Mesenchymal stem cell (in vitro differentiated cells and primary cell): ENCODE results near the gene ZFP92.

Source experiments
- DNase-seq: peaks from one replicate; pipeline ENCODE4 v3.0.0-alpha.2; 2013
- H2AFZ ChIP-seq: one replicate; pipeline ENCODE4 v1.6.1; 2013; ENCODE audit warnings: low read depth, mild to moderate bottlenecking, control low read depth, inconsistent platforms, low read length, moderate library complexity
- H2AK5ac ChIP-seq: 2 replicates; pipeline ENCODE4 v1.6.1; 2013; ENCODE audit warnings: low read length, moderate library complexity, mild to moderate bottlenecking, inconsistent platforms; ENCODE audit not compliant: severe bottlenecking
- H2BK120ac ChIP-seq: one replicate; pipeline ENCODE4 v1.6.1; 2013; ENCODE audit warnings: low read depth, mild to moderate bottlenecking, inconsistent platforms, low read length, moderate library complexity
- H2BK12ac ChIP-seq, 2 experiments: one replicate each; pipeline ENCODE4 v1.6.1; 2013; ENCODE audit warnings: inconsistent platforms in 2 of 2, low read length in 2 of 2, mild to moderate bottlenecking in 2 of 2, moderate library complexity in 2 of 2, control low read depth in 1 of 2
- H2BK15ac ChIP-seq: one replicate; pipeline ENCODE4 v1.6.1; 2013; ENCODE audit warnings: mild to moderate bottlenecking, low read depth, inconsistent platforms; ENCODE audit not compliant: poor library complexity, severe bottlenecking
- H2BK5ac ChIP-seq: 2 replicates; pipeline ENCODE4 v1.6.1; 2013; ENCODE audit warnings: low read depth, mild to moderate bottlenecking, low read length, control low read depth, inconsistent platforms; ENCODE audit not compliant: poor library complexity, severe bottlenecking
- H3K14ac ChIP-seq, 2 experiments: one replicate each; pipeline ENCODE4 v1.6.1; 2013; ENCODE audit warnings: inconsistent platforms in 2 of 2, low read length in 2 of 2, control low read depth in 1 of 2, mild to moderate bottlenecking in 1 of 2, moderate library complexity in 1 of 2
- H3K18ac ChIP-seq, 2 experiments: one replicate each; pipeline ENCODE4 v1.6.1; 2013; ENCODE audit warnings: inconsistent platforms in 2 of 2, low read length in 2 of 2, control low read depth in 1 of 2, low read depth in 1 of 2, mild to moderate bottlenecking in 1 of 2
- H3K23ac ChIP-seq, 2 experiments: one replicate each; pipeline ENCODE4 v1.6.1; 2013; ENCODE audit warnings: inconsistent platforms in 2 of 2, low read length in 2 of 2, mild to moderate bottlenecking in 2 of 2, moderate library complexity in 2 of 2, control low read depth in 1 of 2
- H3K27ac ChIP-seq: 2 replicates; pipeline ENCODE4 v1.5.1; 2013; ENCODE audit warnings: mild to moderate bottlenecking, moderate library complexity, low read length, control low read depth, inconsistent platforms; ENCODE audit not compliant: poor library complexity, severe bottlenecking
- H3K27me3 ChIP-seq, 2 experiments: 2 replicates each; pipeline versions ENCODE4 v1.6.1 to v1.7.0; 2013; ENCODE audit warnings: low read length in 2 of 2, mild to moderate bottlenecking in 2 of 2, moderate library complexity in 2 of 2, control low read depth in 1 of 2, inconsistent platforms in 1 of 2; ENCODE audit not compliant: control insufficient read depth in 1 of 2, insufficient read depth in 1 of 2
- H3K36me3 ChIP-seq, 2 experiments: 2 replicates each; pipeline versions ENCODE4 v1.6.1 to v1.7.0; 2013; ENCODE audit warnings: low read length in 2 of 2, control low read depth in 1 of 2, inconsistent platforms in 1 of 2, low read depth in 1 of 2, mild to moderate bottlenecking in 1 of 2; ENCODE audit not compliant: insufficient read depth in 2 of 2, control insufficient read depth in 1 of 2
- H3K4ac ChIP-seq, 2 experiments: one replicate each; pipeline ENCODE4 v1.6.1; 2013; ENCODE audit warnings: inconsistent platforms in 2 of 2, low read length in 2 of 2, mild to moderate bottlenecking in 2 of 2, moderate library complexity in 2 of 2, control low read depth in 1 of 2, low read depth in 1 of 2
- H3K4me1 ChIP-seq: 2 replicates; pipeline ENCODE4 v1.6.1; 2013; ENCODE audit warnings: low read depth, low read length, control low read depth; ENCODE audit not compliant: control insufficient read depth, insufficient read depth
- H3K4me2 ChIP-seq: 2 replicates; pipeline ENCODE4 v1.6.1; 2013; ENCODE audit warnings: low read length, mild to moderate bottlenecking, inconsistent platforms; ENCODE audit not compliant: poor library complexity, severe bottlenecking
- H3K4me3 ChIP-seq, 2 experiments: 2 replicates each; pipeline versions ENCODE4 v1.5.1 to v1.7.0; 2013; ENCODE audit warnings: low read length in 2 of 2, mild to moderate bottlenecking in 2 of 2, control low read depth in 1 of 2, low read depth in 1 of 2; ENCODE audit not compliant: insufficient read depth in 1 of 2
- H3K79me1 ChIP-seq: replicated peaks from 2 replicates; pipeline ENCODE4 v1.6.1; 2013; ENCODE audit warnings: mild to moderate bottlenecking, control low read depth, low read length, inconsistent platforms; ENCODE audit not compliant: poor library complexity, severe bottlenecking
- H3K9ac ChIP-seq: 2 replicates; pipeline ENCODE4 v1.7.0; 2013; ENCODE audit warnings: mild to moderate bottlenecking, low read length, moderate library complexity
- H3K9me3 ChIP-seq: 2 replicates; pipeline ENCODE4 v1.7.0; 2013; ENCODE audit warnings: mild to moderate bottlenecking, low read length; ENCODE audit not compliant: control insufficient read depth
- H4K8ac ChIP-seq: one replicate; pipeline ENCODE4 v1.6.1; 2013; ENCODE audit warnings: inconsistent platforms, mild to moderate bottlenecking, low read length, moderate library complexity
- H4K91ac ChIP-seq: one replicate; pipeline ENCODE4 v1.6.1; 2013; ENCODE audit warnings: mild to moderate bottlenecking, low read length, inconsistent platforms
- WGBS: methylation state at CpG from one replicate; pipeline ENCODE4 v1.1.7; 2013; ENCODE audit warnings: mixed read lengths; 5-methylcytosine and 5-hydroxymethylcytosine counted together

Gene ZFP92

GRCh38 chrX:153443476-153444332 is 32.4 kb downstream of the ZFP92 start:
- no peak overlapping the region for H4K91ac ChIP-seq
- H4K8ac ChIP-seq = no peak overlapping the region
- no peak overlapping the region for H3K14ac ChIP-seq
- no peak overlapping the region for H2AFZ ChIP-seq
- H3K4me2 ChIP-seq = no peak overlapping the region
- H3K36me3 ChIP-seq = peaks cover 0 to 16% of the 10 kb centered on the region in 2 experiments
- no peaks in the 10 kb centered on the region for H3K79me1 ChIP-seq
- H3K4me3 ChIP-seq = no peak overlapping the region
- no peak overlapping the region for H2BK120ac ChIP-seq
- H3K18ac ChIP-seq = no peak overlapping the region
- H3K27ac ChIP-seq = no peak overlapping the region
- H3K4me1 ChIP-seq = no peaks in the 10 kb centered on the region
- H2BK12ac ChIP-seq = no peak overlapping the region
- DNase-seq = no peak
- H3K9ac ChIP-seq = no peak overlapping the region
- H2BK5ac ChIP-seq = no peak overlapping the region
- WGBS = 91% methylated on average over 21 of the region's 25 CpGs
- no peaks in the 10 kb centered on the region for H3K9me3 ChIP-seq
- H3K4ac ChIP-seq = no peak overlapping the region
- H3K23ac ChIP-seq = no peak overlapping the region
- H2BK15ac ChIP-seq = no peak overlapping the region
- no peak overlapping the region for H2AK5ac ChIP-seq
- peaks cover 0 to 41% of the 10 kb centered on the region in 2 experiments for H3K27me3 ChIP-seq

DNA sequence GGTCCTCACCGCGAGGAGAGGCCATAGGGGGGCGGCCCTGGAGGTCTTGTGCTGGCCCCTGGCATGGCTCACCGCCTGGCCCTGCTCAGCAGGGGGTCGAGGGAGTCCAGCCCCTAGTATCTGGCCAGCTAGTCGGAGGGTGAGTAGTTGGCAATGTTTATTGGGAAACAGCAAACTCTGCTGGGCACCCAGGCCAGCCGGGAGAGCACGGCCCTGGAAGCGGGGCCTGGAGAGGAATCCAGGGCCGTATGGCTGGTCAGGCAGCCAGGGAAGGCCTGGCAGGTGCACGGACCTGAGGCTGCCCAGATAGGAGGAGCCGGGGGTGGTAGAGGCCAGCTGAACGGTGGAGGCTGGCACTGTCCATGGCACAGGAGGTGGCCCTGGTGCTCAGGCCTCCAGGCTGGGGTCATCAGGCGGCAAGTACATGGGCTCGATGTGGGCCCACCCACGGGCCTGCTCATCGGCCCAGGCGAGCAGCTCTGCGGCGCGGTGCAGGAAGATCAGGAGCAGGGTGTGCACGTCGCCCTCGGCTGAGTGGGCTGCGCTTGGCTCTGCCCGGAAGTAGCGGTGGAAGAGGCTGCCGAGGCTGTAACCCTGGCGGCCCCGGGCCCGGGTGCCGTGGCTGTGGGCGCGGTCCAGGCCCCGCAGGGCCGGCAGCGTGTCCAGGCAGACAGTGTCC is 33.2 kb downstream of the ZFP92 start:
- DNase-seq = no peak
- Histone ChIP-seq H3K4me3 (no peak overlapping the region), H3K27me3 (peaks cover 0 to 39% of the 10 kb centered on the region in 2 experiments), H4K91ac (no peak overlapping the region), H3K36me3 (peaks cover 0 to 20% of the 10 kb centered on the region in 2 experiments), H3K9me3 (no peaks in the 10 kb centered on the region), H3K14ac (no peak overlapping the region), H3K18ac (no peak overlapping the region), H3K4me1 (no peaks in the 10 kb centered on the region), H3K4ac (no peak overlapping the region), H3K4me2 (no peak overlapping the region), H2AK5ac (no peak overlapping the region), H2AFZ (no peak overlapping the region), H2BK5ac (no peak overlapping the region), H3K9ac (no peak overlapping the region), H2BK12ac (no peak overlapping the region), H3K27ac (no peak overlapping the region), H3K23ac (no peak overlapping the region), H2BK15ac (no peak overlapping the region), H2BK120ac (no peak overlapping the region), H3K79me1 (no peaks in the 10 kb centered on the region), H4K8ac (no peak overlapping the region)
- 97% methylated on average over 28 of the region's 37 CpGs for WGBS

DNA sequence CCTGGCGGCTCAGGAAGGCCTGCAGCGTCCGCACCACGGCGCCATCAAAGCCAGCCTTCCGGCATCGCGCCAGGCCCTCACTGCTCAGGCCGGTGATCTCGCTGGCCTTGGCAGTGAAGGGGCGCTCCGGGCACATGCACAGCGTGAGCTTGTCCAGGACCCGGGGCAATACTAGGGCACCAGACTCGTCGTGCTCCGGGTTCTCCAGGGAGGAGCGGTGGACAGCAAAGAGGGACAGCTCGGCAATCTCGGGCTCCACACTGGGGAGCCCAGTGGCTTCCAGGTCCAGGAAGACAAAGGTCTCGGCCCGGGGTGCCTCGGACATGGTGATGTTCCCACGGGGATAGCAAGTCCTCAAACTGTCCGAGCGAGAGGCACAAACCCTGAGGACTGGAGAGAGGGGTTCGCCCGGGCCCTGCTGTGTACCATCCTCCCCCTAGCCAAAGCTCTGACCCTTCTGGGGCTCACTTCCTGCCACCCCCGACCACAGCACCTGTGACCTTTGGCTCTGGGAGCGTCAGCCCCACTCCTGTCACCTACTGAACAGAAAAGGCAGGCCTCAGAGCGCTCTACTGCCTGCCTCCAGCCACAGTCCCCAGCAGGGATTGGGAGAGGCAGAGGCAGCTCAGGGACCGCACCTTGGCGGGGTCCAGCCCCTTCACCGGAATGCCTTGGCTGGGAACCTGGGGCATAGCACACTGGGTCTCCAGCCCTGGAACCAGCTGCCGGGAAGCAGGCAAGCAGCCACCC is 34.0 kb downstream of the ZFP92 start:
- 96% methylated on average over 31 of the region's 35 CpGs for WGBS

More for the DNA sequence above, 34.0 kb downstream of the ZFP92 start:
- Histone ChIP-seq H3K9me3 (no peaks in the 10 kb centered on the region), H3K18ac (no peak overlapping the region), H3K27me3 (peaks cover 0 to 36% of the 10 kb centered on the region in 2 experiments), H3K14ac (no peak overlapping the region), H3K4ac (no peak overlapping the region), H2BK120ac (no peak overlapping the region), H3K36me3 (peaks cover 0 to 28% of the 10 kb centered on the region in 2 experiments), H2AK5ac (no peak overlapping the region), H4K8ac (no peak overlapping the region), H4K91ac (no peak overlapping the region), H3K4me3 (no peak overlapping the region), H2AFZ (no peak overlapping the region), H3K79me1 (no peaks in the 10 kb centered on the region), H2BK12ac (no peak overlapping the region), H3K9ac (no peak overlapping the region), H3K4me1 (no peaks in the 10 kb centered on the region), H2BK15ac (no peak overlapping the region), H3K4me2 (no peak overlapping the region), H3K23ac (no peak overlapping the region), H2BK5ac (no peak overlapping the region), H3K27ac (no peak overlapping the region)
- no peak for DNase-seq
